Testis (tissue), 3 donors: Measurements from ENCODE around the gene MINAR2. TPM values are rescaled to one million over a fixed set of nuclear protein-coding genes. Genes with fewer than 3 reads are reported as not detected.

Experiments
- DNase-seq: peaks from one replicate; pipeline ENCODE4 v3.0.0-alpha.2; 2019
- H3K27ac ChIP-seq, 2 donors: fragments of 200-600 bp; sonication (generic); one replicate each; pipeline ENCODE4 v1.5.1; 2019
- H3K27me3 ChIP-seq: fragments of 200-600 bp; sonication (generic); one replicate; pipeline ENCODE4 v1.5.1; 2019
- H3K36me3 ChIP-seq: fragments of 200-600 bp; sonication (generic); one replicate; pipeline ENCODE4 v1.5.1; 2017; ENCODE audit warnings: low read depth; ENCODE audit errors: missing control alignments
- H3K4me1 ChIP-seq: fragments of 200-600 bp; sonication (generic); one replicate; pipeline ENCODE4 v1.5.1; 2019
- H3K4me3 ChIP-seq, 2 donors: fragments of 200-600 bp; sonication (generic); one replicate each; pipeline ENCODE4 v1.5.1; 2017 to 2019
- H3K9me3 ChIP-seq: fragments of 200-600 bp; sonication (generic); one replicate; pipeline ENCODE4 v1.5.1; 2017
- POLR2A ChIP-seq: fragments of 450-650 bp; IDR thresholded peaks from one replicate; pipeline ENCODE4 v1.6.1; 2017; ENCODE audit warnings: antibody characterized with exemption, mild to moderate bottlenecking, moderate library complexity
- WGBS, 2 donors: methylation state at CpG; one replicate each; pipeline ENCODE4 v1.1.5; 2018; 5-methylcytosine and 5-hydroxymethylcytosine counted together
- intact Hi-C: fragments of 100-400 bp; cut with DNase I; formaldehyde crosslinking; loops from one replicate; pipeline ENCODE4 v1.15.1; 2023; ENCODE audit warnings: low total_unique reads
- polyA plus RNA-seq: library from polyadenylated mRNA; stranded (reverse); fragments of 350-450 nt; fragmentation: Illumina TruSeq; extraction: RNeasy Lipid Tissue Mini Kit (QIAGEN cat#74804); gene quantifications from one replicate; pipeline ENCODE4 v1.2.3, GENCODE V29; 2014; ENCODE audit warnings: low read depth, low replicate concordance; ENCODE audit not compliant: insufficient read depth
- total RNA-seq, 2 donors: library from RNA; depleted of rRNA; stranded (reverse); fragments of >200 nt; gene quantifications; one replicate each; pipeline ENCODE4 v1.2.3, GENCODE V29; 2016
- TF ChIP-seq, protein P1 (sequence below), 3 experiments: fragments of 450-650 bp in 2 of 3; fragments of 200-600 bp in 1 of 3; sonication (generic) in 1 of 3; IDR thresholded peaks; one replicate each; pipeline ENCODE4 v1.5.1; 2016 to 2019; ENCODE audit warnings: antibody characterized with exemption in 3 of 3, mild to moderate bottlenecking in 2 of 3, moderate library complexity in 1 of 3

MINAR2 gene
- total and polyA plus RNA-seq, 3 donors from 2014 or later: not detected

DNA sequence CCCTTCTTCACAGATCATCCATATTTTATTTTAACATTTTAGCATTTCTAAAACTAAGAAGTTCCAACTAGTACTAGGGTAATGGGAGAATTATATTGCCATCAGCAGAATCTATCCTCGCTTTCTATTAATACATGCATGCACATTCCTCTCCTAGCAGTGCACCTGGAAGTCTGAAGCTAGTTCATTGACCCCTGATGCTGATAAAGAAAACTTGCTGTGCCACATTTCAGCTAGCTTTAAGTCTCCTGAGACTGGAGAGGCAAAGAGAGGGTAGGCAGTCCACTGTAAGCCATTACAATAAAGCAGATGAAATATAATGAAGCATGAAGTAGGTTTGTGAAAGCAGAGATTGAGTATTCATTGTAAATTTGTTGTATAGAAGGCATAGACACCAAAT, 15.8 kb downstream of the MINAR2 start:
- Histone ChIP-seq H3K27me3 (no peaks in the 10 kb centered on the region), H3K27ac (no peak overlapping the region), H3K36me3 (no peaks in the 10 kb centered on the region), H3K4me3 (no peak overlapping the region), H3K9me3 (no peaks in the 10 kb centered on the region), H3K4me1 (no peaks in the 10 kb centered on the region)
- DNase-seq: no peak
- no peak for TF ChIP-seq POLR2A
- TF ChIP-seq, protein P1, sequence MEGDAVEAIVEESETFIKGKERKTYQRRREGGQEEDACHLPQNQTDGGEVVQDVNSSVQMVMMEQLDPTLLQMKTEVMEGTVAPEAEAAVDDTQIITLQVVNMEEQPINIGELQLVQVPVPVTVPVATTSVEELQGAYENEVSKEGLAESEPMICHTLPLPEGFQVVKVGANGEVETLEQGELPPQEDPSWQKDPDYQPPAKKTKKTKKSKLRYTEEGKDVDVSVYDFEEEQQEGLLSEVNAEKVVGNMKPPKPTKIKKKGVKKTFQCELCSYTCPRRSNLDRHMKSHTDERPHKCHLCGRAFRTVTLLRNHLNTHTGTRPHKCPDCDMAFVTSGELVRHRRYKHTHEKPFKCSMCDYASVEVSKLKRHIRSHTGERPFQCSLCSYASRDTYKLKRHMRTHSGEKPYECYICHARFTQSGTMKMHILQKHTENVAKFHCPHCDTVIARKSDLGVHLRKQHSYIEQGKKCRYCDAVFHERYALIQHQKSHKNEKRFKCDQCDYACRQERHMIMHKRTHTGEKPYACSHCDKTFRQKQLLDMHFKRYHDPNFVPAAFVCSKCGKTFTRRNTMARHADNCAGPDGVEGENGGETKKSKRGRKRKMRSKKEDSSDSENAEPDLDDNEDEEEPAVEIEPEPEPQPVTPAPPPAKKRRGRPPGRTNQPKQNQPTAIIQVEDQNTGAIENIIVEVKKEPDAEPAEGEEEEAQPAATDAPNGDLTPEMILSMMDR (IDR thresholded peaks at IDR 0.05): no peak
- intact Hi-C loops: loop anchor here (10.0 kb wide), 1 partner anchor 859 kb away; no protein-coding TSS in a partner anchor
- 91 to 96% methylated on average over 1 of the region's 1 CpG for WGBS, 2 donors

GRCh38 chr5:129766798-129767197, 18.9 kb downstream of the MINAR2 start:
- Histone ChIP-seq H3K36me3 (no peaks in the 10 kb centered on the region), H3K4me3 (no peak overlapping the region), H3K4me1 (no peaks in the 10 kb centered on the region), H3K27ac (no peak overlapping the region), H3K9me3 (no peaks in the 10 kb centered on the region), H3K27me3 (no peaks in the 10 kb centered on the region)
- intact Hi-C loops: loop anchor here (10.0 kb wide), 1 partner anchor 862 kb away; no protein-coding TSS in a partner anchor
- 68 to 86% methylated on average over 2 of the region's 2 CpGs for WGBS, 2 donors
- TF ChIP-seq POLR2A: no peak
- TF ChIP-seq, protein P1 (IDR thresholded peaks at IDR 0.05): no peak
- no peak for DNase-seq

GRCh38 chr5:129767927-129768380, 20.1 kb downstream of the MINAR2 start:
- intact Hi-C loops: loop anchor here (10.0 kb wide), 1 partner anchor 863 kb away; no protein-coding TSS in a partner anchor

GRCh38 chr5:129768735-129769134, 20.8 kb downstream of the MINAR2 start:
- TF ChIP-seq, protein P1 (IDR thresholded peaks at IDR 0.05): no peak
- no peak for TF ChIP-seq POLR2A
- WGBS, 2 donors: 52 to 54% methylated on average over 6 of the region's 6 CpGs
- DNase-seq: no peak
- Histone ChIP-seq H3K9me3 (no peaks in the 10 kb centered on the region), H3K4me3 (no peak overlapping the region), H3K4me1 (no peaks in the 10 kb centered on the region), H3K27me3 (no peaks in the 10 kb centered on the region), H3K36me3 (no peaks in the 10 kb centered on the region), H3K27ac (no peak overlapping the region)
- intact Hi-C loops: loop anchor here (10.0 kb wide), 1 partner anchor 864 kb away; no protein-coding TSS in a partner anchor

More at GRCh38 chr5:129767927-129768380, 20.1 kb downstream of the MINAR2 start:
- no peak overlapping the region for H3K4me3 ChIP-seq
- no peaks in the 10 kb centered on the region for H3K9me3 ChIP-seq
- no peaks in the 10 kb centered on the region for H3K36me3 ChIP-seq
- no peaks in the 10 kb centered on the region for H3K27me3 ChIP-seq
- peak; percentile 88 for DNase-seq
- WGBS, 2 donors: 0% methylated on average over 3 of the region's 3 CpGs
- no peak overlapping the region for H3K27ac ChIP-seq
- TF ChIP-seq POLR2A: no peak
- TF ChIP-seq, protein P1 (IDR thresholded peaks at IDR 0.05): peak; percentile 96 to 97 (median 96)
- no peaks in the 10 kb centered on the region for H3K4me1 ChIP-seq
